ENCODE data around the gene HOXA13. TPM values are rescaled to one million over a fixed set of nuclear protein-coding genes. Genes with fewer than 3 reads are reported as not detected.

Gene HOXA13
- total and polyA plus RNA-seq, 11 donors, result not detected

- H3K4me3 ChIP-seq, result peak overlapping the region in 10 of 12 donors; percentile 4 to 54 (median 40)
- no peaks in the 10 kb centered on the region for H3K36me3 ChIP-seq
- H3K9me3 ChIP-seq, result no peaks in the 10 kb centered on the region
- 2 to 9% (median 4%) methylated on average over 43 to 66 of the region's 66 CpGs for WGBS, 4 donors
- peaks cover 33 to 95% (median 62%) of the 10 kb centered on the region in 9 donors for H3K27me3 ChIP-seq
- intact Hi-C loops (cut with DNase I), result no loop called here
- ATAC-seq (peak in 2 of 4 donors; percentile 30 to 37), DNase-seq (peak in 2 of 5 donors; percentile 39 to 53)
- no peak overlapping the region for H3K27ac ChIP-seq
- H3K4me1 ChIP-seq, result peaks cover 0 to 25% (median 12%) of the 10 kb centered on the region in 12 donors
- TF ChIP-seq POLR2A (IDR thresholded peaks at IDR 0.05), result no peak
- TF ChIP-seq CTCF (IDR thresholded peaks at IDR 0.05), result peak in 10 of 12 donors; percentile 3 to 48 (median 32)
Measured at GRCh38 chr7:27235387-27236311, 35.8 kb upstream of the HOXA13 start.

GRCh38 chr7:27229448-27229847 is 29.6 kb upstream of the HOXA13 start:
- DNase-seq (no peak), ATAC-seq (no peak)
- no peak overlapping the region for H3K4me3 ChIP-seq
- peaks cover 15 to 80% (median 26%) of the 10 kb centered on the region in 9 donors for H3K27me3 ChIP-seq
- TF ChIP-seq CTCF (IDR thresholded peaks at IDR 0.05), result no peak
- no peak for TF ChIP-seq POLR2A (IDR thresholded peaks at IDR 0.05)
- intact Hi-C loops (cut with DNase I), result no loop called here
- no peaks in the 10 kb centered on the region for H3K36me3 ChIP-seq
- H3K9me3 ChIP-seq, result no peaks in the 10 kb centered on the region
- H3K27ac ChIP-seq, result no peak overlapping the region
- WGBS, 4 donors, result 81 to 97% (median 85%) methylated on average over 4 of the region's 4 CpGs
- peaks cover 0 to 8% (median 0%) of the 10 kb centered on the region in 12 donors for H3K4me1 ChIP-seq

GRCh38 chr7:27224983-27225934 is 25.4 kb upstream of the HOXA13 start:
- no peak overlapping the region for H3K27ac ChIP-seq
- DNase-seq (peak in 1 of 5 donors; percentile 47), ATAC-seq (no peak)
- intact Hi-C loops (cut with DNase I), result no loop called here
- no peak for TF ChIP-seq POLR2A (IDR thresholded peaks at IDR 0.05)
- no peak for TF ChIP-seq CTCF (IDR thresholded peaks at IDR 0.05)
- peaks cover 0 to 12% (median 0%) of the 10 kb centered on the region in 12 donors for H3K4me1 ChIP-seq
- H3K36me3 ChIP-seq, result no peaks in the 10 kb centered on the region
- 7 to 9% (median 8%) methylated on average over 44 to 61 of the region's 61 CpGs for WGBS, 4 donors
- H3K4me3 ChIP-seq, result no peak overlapping the region
- H3K27me3 ChIP-seq, result peaks cover 22 to 87% (median 66%) of the 10 kb centered on the region in 9 donors
- H3K9me3 ChIP-seq, result no peaks in the 10 kb centered on the region

Measured in heart left ventricle (tissue), 16 donors.